ENCODE data around the gene ANKFN1.

DNA sequence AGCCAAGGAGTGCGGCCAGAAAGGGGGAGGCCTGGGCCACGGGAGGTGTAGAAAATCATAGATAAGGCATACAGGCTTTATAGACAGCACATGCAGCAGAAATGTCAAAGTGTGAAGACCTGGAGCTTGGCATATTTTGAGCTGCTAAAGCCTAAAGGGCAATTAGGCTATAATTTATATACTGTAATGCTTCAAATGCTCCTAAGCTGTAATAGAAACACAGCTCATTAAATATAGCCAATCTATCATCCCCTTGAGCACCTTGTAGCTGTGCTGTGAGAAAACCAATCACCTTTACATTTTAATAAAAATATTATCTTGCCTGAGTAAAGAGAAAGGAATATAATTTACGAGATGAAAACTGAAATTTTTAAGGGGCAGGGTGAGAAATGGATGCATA, 342.3 kb downstream of the ANKFN1 start:
- TF ChIP-seq, protein P1, sequence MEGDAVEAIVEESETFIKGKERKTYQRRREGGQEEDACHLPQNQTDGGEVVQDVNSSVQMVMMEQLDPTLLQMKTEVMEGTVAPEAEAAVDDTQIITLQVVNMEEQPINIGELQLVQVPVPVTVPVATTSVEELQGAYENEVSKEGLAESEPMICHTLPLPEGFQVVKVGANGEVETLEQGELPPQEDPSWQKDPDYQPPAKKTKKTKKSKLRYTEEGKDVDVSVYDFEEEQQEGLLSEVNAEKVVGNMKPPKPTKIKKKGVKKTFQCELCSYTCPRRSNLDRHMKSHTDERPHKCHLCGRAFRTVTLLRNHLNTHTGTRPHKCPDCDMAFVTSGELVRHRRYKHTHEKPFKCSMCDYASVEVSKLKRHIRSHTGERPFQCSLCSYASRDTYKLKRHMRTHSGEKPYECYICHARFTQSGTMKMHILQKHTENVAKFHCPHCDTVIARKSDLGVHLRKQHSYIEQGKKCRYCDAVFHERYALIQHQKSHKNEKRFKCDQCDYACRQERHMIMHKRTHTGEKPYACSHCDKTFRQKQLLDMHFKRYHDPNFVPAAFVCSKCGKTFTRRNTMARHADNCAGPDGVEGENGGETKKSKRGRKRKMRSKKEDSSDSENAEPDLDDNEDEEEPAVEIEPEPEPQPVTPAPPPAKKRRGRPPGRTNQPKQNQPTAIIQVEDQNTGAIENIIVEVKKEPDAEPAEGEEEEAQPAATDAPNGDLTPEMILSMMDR (conservative IDR thresholded peaks at IDR 0.05; ENCODE audit: low read length) = no peak
- no peak for TF ChIP-seq EZH2phosphoT487 (IDR thresholded peaks at IDR 0.05; ENCODE audit: borderline replicate concordance)

Measured in Loucy (cell line).